SK-N-SH (cell line): ENCODE results near the gene HPS5. TPM values are rescaled to one million over a fixed set of nuclear protein-coding genes. Genes with fewer than 3 reads are reported as not detected.
"Not testable (repeated sequence)": the region's sequence is repeated elsewhere in the genome, so short reads cannot be mapped to it uniquely, and the experiment has no call there.

Experiments used
- CTCF ChIA-PET: fragments of 300-600, 350-600 bp; formaldehyde crosslinking; extraction: SDS; loops from one replicate; lab custom pipeline; 2021; lab: Yijun Ruan, JAX
- POLR2A ChIA-PET: fragments of 350-600 bp; sonication (Branson Sonifier 250); formaldehyde crosslinking; extraction: SDS; loops from one replicate; lab custom pipeline; 2020; ENCODE audit warnings: antibody characterized with exemption, inconsistent platforms; lab: Yijun Ruan, JAX
- DNase-seq: peaks from one replicate; pipeline ENCODE4 v3.0.0; 2012
- H2AFZ ChIP-seq: fragments of 200-600 bp; sonication (generic); 2 replicates; pipeline ENCODE4 v1.8.1; 2016; ENCODE audit warnings: antibody characterized with exemption, mild to moderate bottlenecking, low read depth
- H3F3A ChIP-seq: fragments of 200-600 bp; sonication (generic); replicated peaks from 2 replicates; pipeline ENCODE3; 2016; ENCODE audit warnings: antibody characterized with exemption, mild to moderate bottlenecking; ENCODE audit not compliant: insufficient read depth
- H3K27ac ChIP-seq, 2 experiments: fragments of 200-500 bp in 1 of 2; fragments of 200-600 bp in 1 of 2; sonication (Bioruptor generic) in 1 of 2; sonication (generic), shearing (Covaris generic) in 1 of 2; 2 replicates each; pipeline versions ENCODE4 v1.5.1 to v1.6.1; 2014 to 2016; ENCODE audit warnings: low read depth in 2 of 2, inconsistent platforms in 1 of 2, low read length in 1 of 2, mild to moderate bottlenecking in 1 of 2, mixed read lengths in 1 of 2
- H3K27me3 ChIP-seq: fragments of 200-600 bp; sonication (generic), shearing (Covaris generic); 2 replicates; pipeline ENCODE4 v1.6.1; 2016; ENCODE audit warnings: mixed run types; ENCODE audit not compliant: insufficient read depth
- H3K36me3 ChIP-seq, 2 experiments: fragments of 200-500 bp in 1 of 2; fragments of 200-600 bp in 1 of 2; sonication (Bioruptor generic) in 1 of 2; sonication (generic) in 1 of 2; replicated peaks in 1 of 2; 2 replicates each; pipeline versions ENCODE3 to v1.5.1; 2014 to 2016; ENCODE audit warnings: low read length in 1 of 2, mild to moderate bottlenecking in 1 of 2; ENCODE audit not compliant: insufficient read depth in 2 of 2, control insufficient read depth in 1 of 2
- H3K4me1 ChIP-seq, 2 experiments: fragments of 200-500 bp in 1 of 2; fragments of 200-600 bp in 1 of 2; sonication (Bioruptor generic) in 1 of 2; sonication (generic), shearing (Covaris generic) in 1 of 2; 2 replicates each; pipeline versions ENCODE4 v1.5.1 to v1.6.1; 2014 to 2016; ENCODE audit warnings: low read depth in 1 of 2, low read length in 1 of 2, mixed run types in 1 of 2; ENCODE audit not compliant: insufficient read depth in 2 of 2, control insufficient read depth in 1 of 2
- H3K4me2 ChIP-seq: fragments of 200-600 bp; sonication (generic), shearing (Covaris generic); 2 replicates; pipeline ENCODE4 v1.6.1; 2017; ENCODE audit warnings: mixed run types
- H3K4me3 ChIP-seq, 2 experiments: fragments of 200-500 bp in 1 of 2; fragments of 200-600 bp in 1 of 2; sonication (Bioruptor generic) in 1 of 2; sonication (generic), shearing (Covaris generic) in 1 of 2; 2 replicates each; pipeline versions ENCODE4 v1.5.1 to v1.8.1; 2014 to 2016; ENCODE audit warnings: low read depth in 2 of 2, inconsistent platforms in 1 of 2, low read length in 1 of 2, mild to moderate bottlenecking in 1 of 2, mixed read lengths in 1 of 2, moderate library complexity in 1 of 2
- H3K79me2 ChIP-seq: fragments of 200-600 bp; sonication (generic); 2 replicates; pipeline ENCODE4 v1.8.1; 2017; ENCODE audit warnings: mild to moderate bottlenecking; ENCODE audit not compliant: insufficient read depth
- H3K9ac ChIP-seq: fragments of 200-600 bp; sonication (generic); 2 replicates; pipeline ENCODE4 v1.6.1; 2017; ENCODE audit warnings: mixed run types
- H3K9me2 ChIP-seq: fragments of 200-600 bp; sonication (generic); 2 replicates; pipeline ENCODE4 v1.6.1; 2017; ENCODE audit warnings: mixed run types
- H3K9me3 ChIP-seq: fragments of 200-600 bp; sonication (generic); 2 replicates; pipeline ENCODE4 v1.6.1; 2017; ENCODE audit warnings: mixed run types, mild to moderate bottlenecking, moderate library complexity
- H4K20me1 ChIP-seq: fragments of 200-600 bp; sonication (generic); 2 replicates; pipeline ENCODE4 v1.6.1; 2017; ENCODE audit warnings: mild to moderate bottlenecking, mixed run types; ENCODE audit not compliant: insufficient read depth
- ELF1 ChIP-seq: IDR thresholded peaks from 2 replicates; pipeline ENCODE4 v1.4.0; 2012
- FOXJ3 ChIP-seq: sonication (generic); formaldehyde crosslinking; IDR thresholded peaks from 2 replicates; pipeline ENCODE4 v1.5.1; 2020; ENCODE audit warnings: mild to moderate bottlenecking, missing genetic modification reagents
- IRF3 ChIP-seq: fragments of 150-350 bp; IDR thresholded peaks from 2 replicates; pipeline ENCODE4 v1.6.1; 2016; ENCODE audit warnings: mild to moderate bottlenecking, low read depth, low read length
- JUND ChIP-seq: IDR thresholded peaks from 2 replicates; pipeline ENCODE4 v1.4.0; 2012
- MAX ChIP-seq: IDR thresholded peaks from 2 replicates; pipeline ENCODE4 v1.4.0; 2012; ENCODE audit warnings: low read depth
- PBX3 ChIP-seq: IDR thresholded peaks from 2 replicates; pipeline ENCODE4; 2012
- POLR2AphosphoS5 ChIP-seq: IDR thresholded peaks from 2 replicates; pipeline ENCODE4 v1.6.1; 2012; ENCODE audit warnings: low read depth, low read length
- RFX5 ChIP-seq: IDR thresholded peaks from 2 replicates; pipeline ENCODE4 v1.6.1; 2012; ENCODE audit warnings: mild to moderate bottlenecking, improper control_type of control experiment, low read length
- SMC3 ChIP-seq: IDR thresholded peaks from 2 replicates; pipeline ENCODE4 v1.6.1; 2012; ENCODE audit warnings: low read depth, low read length, improper control_type of control experiment
- ZBTB33 ChIP-seq: IDR thresholded peaks from 2 replicates; pipeline ENCODE4 v1.4.0; 2012; ENCODE audit warnings: low read depth, borderline replicate concordance
- WGBS: methylation state at CpG from one replicate; pipeline ENCODE4 v1.1.6; 2017; ENCODE audit warnings: low lambda C conversion rate; 5-methylcytosine and 5-hydroxymethylcytosine counted together
- polyA plus RNA-seq, 3 experiments: library from polyadenylated mRNA; depleted of rRNA; stranded (reverse); fragments of >200 nt; gene quantifications; 2 replicates each; pipeline ENCODE4 v1.2.3, GENCODE V29; 2012
- TF ChIP-seq, protein P1 (sequence below): IDR thresholded peaks from 2 replicates; pipeline ENCODE4 v1.4.0; 2012; ENCODE audit warnings: low read depth, borderline replicate concordance

HPS5 gene
- polyA plus RNA-seq, 1 of the 3 experiments (the other 2 are of a cell fraction) = 8.2 TPM

GRCh38 chr11:18248561-18248960 lies 73.4 kb downstream of the HPS5 start, which contains the start of gene SAA2:
SAA2 (minus strand) TSS chr11:18248668; CDS start chr11:18248011, 657 bp downstream.
- Histone ChIP-seq H3K9ac (no peak within 1 kb of the TSS), H2AFZ (no peak within 1 kb of the TSS), H3K27me3 (no peaks in the 10 kb centered on the region), H3K9me2 (no peaks in the 10 kb centered on the region), H3K27ac (no peak within 1 kb of the TSS), H3K4me2 (no peak within 1 kb of the TSS), H3K4me3 (no peak within 1 kb of the TSS), H3K4me1 (no peaks in the 10 kb centered on the region), H3K36me3 (no peaks in the 10 kb centered on the region), H4K20me1 (no peaks in the 10 kb centered on the region), H3K79me2 (no peaks in the 10 kb centered on the region), H3F3A (no peaks in the 10 kb centered on the region), H3K9me3 (no peaks in the 10 kb centered on the region)
- ChIA-PET CTCF (no interaction called here), POLR2A (no interaction called here)
- no peak for DNase-seq
- no peak for TF ChIP-seq MAX
- no peak for TF ChIP-seq PBX3
- TF ChIP-seq POLR2AphosphoS5 = no peak
- TF ChIP-seq SMC3 = no peak
- no peak for TF ChIP-seq IRF3
- no peak for TF ChIP-seq ELF1
- TF ChIP-seq RFX5 = no peak
- no peak for TF ChIP-seq JUND
- TF ChIP-seq, protein P1, sequence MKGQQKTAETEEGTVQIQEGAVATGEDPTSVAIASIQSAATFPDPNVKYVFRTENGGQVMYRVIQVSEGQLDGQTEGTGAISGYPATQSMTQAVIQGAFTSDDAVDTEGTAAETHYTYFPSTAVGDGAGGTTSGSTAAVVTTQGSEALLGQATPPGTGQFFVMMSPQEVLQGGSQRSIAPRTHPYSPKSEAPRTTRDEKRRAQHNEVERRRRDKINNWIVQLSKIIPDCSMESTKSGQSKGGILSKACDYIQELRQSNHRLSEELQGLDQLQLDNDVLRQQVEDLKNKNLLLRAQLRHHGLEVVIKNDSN = no peak
- TF ChIP-seq FOXJ3 (CRISPR knock-in tag) = no peak
- TF ChIP-seq ZBTB33 = no peak
- 45% methylated on average over 3 of the region's 5 CpGs for WGBS

DNA sequence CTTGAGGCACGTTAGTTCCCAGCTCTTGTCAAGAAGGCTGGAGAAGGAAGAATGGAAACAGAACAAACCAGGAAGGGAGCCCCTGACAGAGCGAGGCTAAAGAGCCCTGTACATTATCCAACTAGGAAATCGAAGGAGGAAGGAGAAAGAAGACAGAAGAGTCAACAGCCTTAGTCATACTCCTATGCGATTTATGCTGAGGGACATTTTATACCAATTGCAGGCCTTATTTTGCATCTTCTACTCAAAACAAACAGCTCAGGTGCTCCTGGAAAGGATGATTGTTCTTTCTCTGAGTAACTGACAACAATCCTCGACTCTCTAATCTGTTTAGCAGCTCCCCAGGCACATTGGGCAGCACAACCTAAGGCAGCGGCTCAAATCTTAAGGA lies 74.8 kb downstream of the HPS5 start:
- H3K4me3 ChIP-seq, H3K36me3 ChIP-seq, H3K4me1 ChIP-seq, H4K20me1 ChIP-seq, H3K9ac ChIP-seq, DNase-seq, H3K79me2 ChIP-seq, H3K9me2 ChIP-seq, H3K4me2 ChIP-seq, H2AFZ ChIP-seq, H3F3A ChIP-seq, CTCF ChIA-PET, POLR2A ChIA-PET, H3K9me3 ChIP-seq, H3K27me3 ChIP-seq, H3K27ac ChIP-seq: not testable (repeated sequence)
- 46% methylated on average over 3 of the region's 6 CpGs for WGBS

DNA sequence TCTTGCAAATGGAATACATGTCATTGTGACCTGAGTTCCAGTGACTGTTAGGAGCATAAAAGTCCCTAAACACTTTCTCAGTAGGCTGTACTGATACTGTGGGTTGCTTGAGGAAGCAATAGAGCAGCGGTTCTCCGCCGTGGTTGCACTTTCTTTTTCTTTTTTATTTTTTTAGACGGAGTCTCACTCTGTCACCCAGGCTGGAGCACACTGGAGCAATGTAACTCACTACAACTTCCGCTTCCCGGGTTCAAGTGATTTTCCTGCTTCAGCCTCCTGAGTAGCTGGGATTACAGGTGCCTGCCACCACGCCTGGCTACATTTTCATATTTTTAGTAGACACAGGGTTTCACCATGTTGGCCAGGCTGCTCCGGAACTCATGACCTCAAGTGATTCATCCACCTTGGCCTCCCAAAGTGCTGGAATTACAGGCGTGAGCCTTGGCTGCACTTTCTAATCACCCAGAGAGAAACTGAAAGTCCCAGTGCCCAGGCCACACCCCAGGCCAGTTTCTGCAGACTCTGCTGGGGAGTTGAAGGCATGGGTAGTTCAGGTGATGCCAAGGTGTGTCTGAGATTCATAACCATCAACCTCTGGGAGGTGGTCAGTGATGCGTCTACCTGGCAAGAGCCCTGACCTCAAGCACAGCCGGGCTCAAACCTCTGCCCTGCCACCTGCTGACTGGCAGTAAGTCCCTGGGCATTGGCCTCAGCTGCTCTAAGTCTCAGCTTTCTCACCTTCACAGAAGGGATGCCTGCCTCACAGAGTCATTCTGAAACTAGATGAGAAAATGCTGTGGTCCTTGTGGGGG lies 75.4 kb downstream of the HPS5 start:
- DNase-seq, H3K4me1 ChIP-seq, CTCF ChIA-PET, H3K4me3 ChIP-seq, H3K4me2 ChIP-seq, H3K9ac ChIP-seq, H2AFZ ChIP-seq, H3F3A ChIP-seq, H3K9me3 ChIP-seq, H3K79me2 ChIP-seq, H3K27ac ChIP-seq, H3K9me2 ChIP-seq, H3K36me3 ChIP-seq, H3K27me3 ChIP-seq, H4K20me1 ChIP-seq, POLR2A ChIA-PET: not testable (repeated sequence)
- 73% methylated on average over 8 of the region's 11 CpGs for WGBS
